H9 (cell line): ENCODE results near the gene ITPK1. TPM values are rescaled to one million over a fixed set of nuclear protein-coding genes. Genes with fewer than 3 reads are reported as not detected.

ENCODE experiments used
- DNase-seq: peaks from one replicate; pipeline ENCODE4 v3.0.0-alpha.2; 2017
- H2AFZ ChIP-seq: one replicate; pipeline ENCODE4 v1.6.1; 2013; ENCODE audit warnings: mild to moderate bottlenecking, low read length, control low read depth, moderate library complexity
- H2AK5ac ChIP-seq: 2 replicates; pipeline ENCODE4 v1.6.1; 2013; ENCODE audit warnings: low read length, control low read depth, mixed read lengths; ENCODE audit not compliant: insufficient read length
- H2BK120ac ChIP-seq: one replicate; pipeline ENCODE4 v1.6.1; 2013; ENCODE audit warnings: low read depth, mild to moderate bottlenecking, low read length, control low read depth, inconsistent platforms; ENCODE audit not compliant: poor library complexity, severe bottlenecking
- H2BK12ac ChIP-seq: 2 replicates; pipeline ENCODE4 v1.6.1; 2013; ENCODE audit warnings: low read length, control low read depth, mixed read lengths, low read depth; ENCODE audit not compliant: insufficient read length
- H2BK15ac ChIP-seq: 2 replicates; pipeline ENCODE4 v1.6.1; 2013; ENCODE audit warnings: low read depth, low read length, control low read depth
- H2BK20ac ChIP-seq: one replicate; pipeline ENCODE4 v1.6.1; 2013; ENCODE audit warnings: low read depth, mild to moderate bottlenecking, low read length, control low read depth, inconsistent platforms; ENCODE audit not compliant: poor library complexity, severe bottlenecking
- H2BK5ac ChIP-seq: 2 replicates; pipeline ENCODE4 v1.6.1; 2013; ENCODE audit warnings: low read length, control low read depth, mixed read lengths; ENCODE audit not compliant: insufficient read length
- H3K14ac ChIP-seq: 2 replicates; pipeline ENCODE4 v1.6.1; 2013; ENCODE audit warnings: low read length, control low read depth; ENCODE audit not compliant: insufficient read depth
- H3K18ac ChIP-seq: 2 replicates; pipeline ENCODE4 v1.6.1; 2013; ENCODE audit warnings: low read depth, mild to moderate bottlenecking, mixed read lengths, low read length, control low read depth; ENCODE audit not compliant: insufficient read length
- H3K23ac ChIP-seq: 2 replicates; pipeline ENCODE4 v1.6.1; 2013; ENCODE audit warnings: low read length, control low read depth, mixed read lengths, low read depth; ENCODE audit not compliant: insufficient read length
- H3K23me2 ChIP-seq: 2 replicates; pipeline ENCODE4 v1.6.1; 2013; ENCODE audit warnings: low read depth, mild to moderate bottlenecking, mixed read lengths, low read length, control low read depth; ENCODE audit not compliant: insufficient read length, poor library complexity, severe bottlenecking
- H3K27ac ChIP-seq: 2 replicates; pipeline ENCODE4 v1.5.1; 2013; ENCODE audit warnings: low read length, control low read depth, mixed read lengths, low read depth; ENCODE audit not compliant: insufficient read length
- H3K27me3 ChIP-seq: 2 replicates; pipeline ENCODE4 v1.6.1; 2013; ENCODE audit warnings: low read length, control low read depth, inconsistent platforms; ENCODE audit not compliant: insufficient read depth
- H3K4ac ChIP-seq: 2 replicates; pipeline ENCODE4 v1.6.1; 2013; ENCODE audit warnings: low read depth, mild to moderate bottlenecking, control low read depth, inconsistent platforms, low read length, moderate library complexity
- H3K4me1 ChIP-seq: 2 replicates; pipeline ENCODE4 v1.6.1; 2013; ENCODE audit warnings: low read length, control low read depth, inconsistent platforms; ENCODE audit not compliant: insufficient read depth
- H3K4me2 ChIP-seq: 2 replicates; pipeline ENCODE4 v1.6.1; 2013; ENCODE audit warnings: low read length, control low read depth, mixed read lengths; ENCODE audit not compliant: insufficient read length, insufficient read depth
- H3K56ac ChIP-seq: 2 replicates; pipeline ENCODE4 v1.6.1; 2013; ENCODE audit warnings: low read depth, mild to moderate bottlenecking, mixed read lengths, low read length, control low read depth; ENCODE audit not compliant: insufficient read length
- H3K79me1 ChIP-seq: 2 replicates; pipeline ENCODE4 v1.6.1; 2013; ENCODE audit warnings: low read depth, mild to moderate bottlenecking, moderate library complexity, low read length, control low read depth, inconsistent platforms; ENCODE audit not compliant: insufficient read depth, poor library complexity, severe bottlenecking
- H3K79me2 ChIP-seq: 2 replicates; pipeline ENCODE4 v1.6.1; 2013; ENCODE audit warnings: low read length, control low read depth, inconsistent platforms; ENCODE audit not compliant: insufficient read depth
- H3K9ac ChIP-seq: 2 replicates; pipeline ENCODE4 v1.6.1; 2013; ENCODE audit warnings: low read length, control low read depth, mixed read lengths; ENCODE audit not compliant: insufficient read length; ENCODE audit errors: extremely low read depth
- H3K9me3 ChIP-seq: one replicate; pipeline ENCODE4 v1.6.1; 2013; ENCODE audit warnings: low read depth, low read length, inconsistent platforms; ENCODE audit not compliant: control insufficient read depth
- H3T11ph ChIP-seq: one replicate; pipeline ENCODE4 v1.6.1; 2013; ENCODE audit warnings: mild to moderate bottlenecking, low read length, control low read depth, inconsistent platforms
- H4K20me1 ChIP-seq: one replicate; pipeline ENCODE4 v1.6.1; 2013; ENCODE audit not compliant: control insufficient read depth, insufficient read length, insufficient read depth
- H4K5ac ChIP-seq: 2 replicates; pipeline ENCODE4 v1.6.1; 2013; ENCODE audit warnings: low read depth, mild to moderate bottlenecking, mixed read lengths, low read length, control low read depth; ENCODE audit not compliant: insufficient read length
- H4K8ac ChIP-seq: replicated peaks from 2 replicates; pipeline ENCODE4 v1.6.1; 2013; ENCODE audit warnings: low read length, control low read depth, mixed read lengths, low read depth; ENCODE audit not compliant: insufficient read length
- H4K91ac ChIP-seq: 2 replicates; pipeline ENCODE4 v1.6.1; 2013; ENCODE audit warnings: low read depth, mild to moderate bottlenecking, moderate library complexity, mixed read lengths, low read length, control low read depth; ENCODE audit not compliant: insufficient read length
- H3K27ac Mint-ChIP-seq, 3 experiments: 2 replicates in 2 of 3; 3 replicates in 1 of 3; pipeline ENCODE4 v1.8.0; 2020 to 2021; ENCODE audit warnings: mixed read lengths in 3 of 3, mild to moderate bottlenecking in 1 of 3, moderate library complexity in 1 of 3
- H3K27me3 Mint-ChIP-seq: 2 replicates; pipeline ENCODE4 v1.8.0; 2021; ENCODE audit warnings: low read depth, mild to moderate bottlenecking, moderate library complexity, mixed read lengths
- H3K36me3 Mint-ChIP-seq, 3 experiments: 2 replicates in 2 of 3; 3 replicates in 1 of 3; pipeline ENCODE4 v1.8.0; 2020 to 2021; ENCODE audit warnings: low read depth in 3 of 3, mixed read lengths in 3 of 3; ENCODE audit not compliant: insufficient read depth in 1 of 3
- H3K4me1 Mint-ChIP-seq, 2 experiments: 2 replicates each; pipeline ENCODE4 v1.8.0; 2020; ENCODE audit warnings: mixed read lengths in 2 of 2
- H3K4me3 Mint-ChIP-seq, 2 experiments: 2 replicates in 1 of 2; 3 replicates in 1 of 2; pipeline ENCODE4 v1.8.0; 2020 to 2021; ENCODE audit warnings: mild to moderate bottlenecking in 2 of 2, mixed read lengths in 2 of 2, moderate library complexity in 1 of 2
- H3K9me3 Mint-ChIP-seq, 2 experiments: 2 replicates in 1 of 2; 3 replicates in 1 of 2; pipeline ENCODE4 v1.8.0; 2020; ENCODE audit warnings: mild to moderate bottlenecking in 2 of 2, mixed read lengths in 2 of 2, moderate library complexity in 1 of 2
- CTCF ChIP-seq: fragments of 200-600 bp; sonication (generic); conservative IDR thresholded peaks from 3 replicates; pipeline ENCODE4 v1.8.0; 2021; ENCODE audit warnings: antibody characterized with exemption, mild to moderate bottlenecking
- WGBS: extraction: QIAGEN DNeasy Blood & Tissue Kit; methylation state at CpG from one replicate; pipeline ENCODE4 v1.1.7; 2013; ENCODE audit warnings: missing lambda C conversion rate, low lambda C conversion rate, mixed read lengths; ENCODE audit not compliant: insufficient read length; ENCODE audit errors: extremely low coverage; 5-methylcytosine and 5-hydroxymethylcytosine counted together
- total RNA-seq: library from RNA; stranded (reverse); gene quantifications from 2 replicates; pipeline ENCODE4 v1.2.1, GENCODE V29; 2021

Gene ITPK1
- total RNA-seq, 1 experiment from 2014 or later, result 92.7 TPM

GRCh38 chr14:92898566-92899131 lies 217.1 kb downstream of the ITPK1 start:
- H3K9me3 ChIP-seq, result no peaks in the 10 kb centered on the region
- no peak overlapping the region for H3K4me3 Mint-ChIP-seq

More at GRCh38 chr14:92898566-92899131, 217.1 kb downstream of the ITPK1 start:
- H2AK5ac ChIP-seq, result no peak overlapping the region
- no peak for DNase-seq
- peaks cover 27% of the 10 kb centered on the region for H3K27me3 Mint-ChIP-seq
- H3K27me3 ChIP-seq, result peaks cover 4% of the 10 kb centered on the region; the same call in 1 of the 2 replicates
- no peaks in the 10 kb centered on the region for H3K4me1 ChIP-seq
- H3K27ac ChIP-seq, result no peak overlapping the region
- no peak overlapping the region for H3T11ph ChIP-seq
- H2BK12ac ChIP-seq, result no peak overlapping the region
- no peak overlapping the region for H3K4ac ChIP-seq
- no peak overlapping the region for H4K91ac ChIP-seq
- no peaks in the 10 kb centered on the region for H3K79me1 ChIP-seq
- no peak overlapping the region for H3K23ac ChIP-seq
- H2BK15ac ChIP-seq, result no peak overlapping the region
- no peak overlapping the region for H3K9ac ChIP-seq
- no peak for TF ChIP-seq CTCF
- H3K27ac Mint-ChIP-seq, result no peak overlapping the region
- no peaks in the 10 kb centered on the region for H3K79me2 ChIP-seq
- no peak overlapping the region for H2BK120ac ChIP-seq
- no CpG with 5 or more reads among the region's 9 CpGs for WGBS
- no peak overlapping the region for H3K14ac ChIP-seq
- H2BK5ac ChIP-seq, result no peak overlapping the region
- no peak overlapping the region for H3K18ac ChIP-seq
- H2BK20ac ChIP-seq, result no peak overlapping the region
- no peaks in the 10 kb centered on the region for H4K20me1 ChIP-seq
- H3K56ac ChIP-seq, result no peak overlapping the region
- H3K4me2 ChIP-seq, result no peak overlapping the region
- H3K23me2 ChIP-seq, result no peaks in the 10 kb centered on the region
- no peaks in the 10 kb centered on the region for H3K36me3 Mint-ChIP-seq
- peaks cover 13% of the 10 kb centered on the region in 2 experiments for H3K4me1 Mint-ChIP-seq
- H3K9me3 Mint-ChIP-seq, result no peaks in the 10 kb centered on the region
- H4K5ac ChIP-seq, result no peak overlapping the region
- H4K8ac ChIP-seq, result no peak overlapping the region
- H2AFZ ChIP-seq, result no peak overlapping the region
